Measurements from ENCODE around the gene TAPBPL.

- TF ChIP-seq POLR2A (IDR thresholded peaks at IDR 0.05) (no peak), CTCF (IDR thresholded peaks at IDR 0.05) (no peak), EP300 (IDR thresholded peaks at IDR 0.05) (no peak), POLR2AphosphoS5 (IDR thresholded peaks at IDR 0.05) (no peak)
Observed at GRCh38 chr12:6507102-6507998, 55.5 kb downstream of the TAPBPL start.

Measured in gastroesophageal sphincter (tissue), 3 donors.